NB4 (cell line): ENCODE results near the gene COL21A1.

Experiments
- DNase-seq: peaks from one replicate; pipeline ENCODE4 v3.0.0; 2010; ENCODE audit warnings: low read depth
- H3K4me3 ChIP-seq: one replicate; pipeline ENCODE4 v1.5.1; 2011; ENCODE audit warnings: mild to moderate bottlenecking, low read depth, low read length, moderate library complexity
- MYC ChIP-seq: IDR thresholded peaks from 2 replicates; pipeline ENCODE4 v1.6.1; 2011; ENCODE audit warnings: low read depth, low read length
- POLR2A ChIP-seq: IDR thresholded peaks from 2 replicates; pipeline ENCODE4 v1.6.1; 2011; ENCODE audit warnings: mild to moderate bottlenecking; ENCODE audit not compliant: insufficient read length; ENCODE audit errors: extremely low read depth
- TF ChIP-seq, protein P1 (sequence below): IDR thresholded peaks from one replicate; pipeline ENCODE4 v1.5.1; 2012; ENCODE audit warnings: low read depth, low read length
- TF ChIP-seq, protein P2 (sequence below): IDR thresholded peaks from 2 replicates; pipeline ENCODE4 v1.6.1; 2011; ENCODE audit warnings: low read depth, low read length

COL21A1 gene

DNA sequence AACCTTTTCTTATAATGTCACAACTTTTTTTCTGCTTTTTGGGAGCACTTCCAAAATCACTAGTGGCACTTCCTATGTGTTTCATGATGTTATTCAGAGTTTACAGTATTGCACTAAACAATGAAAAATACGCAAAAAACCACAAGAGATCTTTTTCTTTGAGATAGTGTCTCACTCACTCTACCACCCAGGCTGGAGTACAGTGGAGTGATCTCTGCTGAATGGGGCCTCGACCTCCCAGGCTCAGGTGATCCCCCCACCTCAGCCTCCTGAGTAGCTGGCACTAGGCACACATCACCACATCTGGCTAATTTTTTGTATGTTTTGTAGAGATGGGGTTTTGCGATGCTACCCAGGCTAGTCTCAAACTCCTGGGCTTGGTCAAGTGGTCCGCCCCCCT is 158.7 kb downstream of the COL21A1 start:
- DNase-seq = no peak
- TF ChIP-seq POLR2A = no peak
- TF ChIP-seq, protein P1, sequence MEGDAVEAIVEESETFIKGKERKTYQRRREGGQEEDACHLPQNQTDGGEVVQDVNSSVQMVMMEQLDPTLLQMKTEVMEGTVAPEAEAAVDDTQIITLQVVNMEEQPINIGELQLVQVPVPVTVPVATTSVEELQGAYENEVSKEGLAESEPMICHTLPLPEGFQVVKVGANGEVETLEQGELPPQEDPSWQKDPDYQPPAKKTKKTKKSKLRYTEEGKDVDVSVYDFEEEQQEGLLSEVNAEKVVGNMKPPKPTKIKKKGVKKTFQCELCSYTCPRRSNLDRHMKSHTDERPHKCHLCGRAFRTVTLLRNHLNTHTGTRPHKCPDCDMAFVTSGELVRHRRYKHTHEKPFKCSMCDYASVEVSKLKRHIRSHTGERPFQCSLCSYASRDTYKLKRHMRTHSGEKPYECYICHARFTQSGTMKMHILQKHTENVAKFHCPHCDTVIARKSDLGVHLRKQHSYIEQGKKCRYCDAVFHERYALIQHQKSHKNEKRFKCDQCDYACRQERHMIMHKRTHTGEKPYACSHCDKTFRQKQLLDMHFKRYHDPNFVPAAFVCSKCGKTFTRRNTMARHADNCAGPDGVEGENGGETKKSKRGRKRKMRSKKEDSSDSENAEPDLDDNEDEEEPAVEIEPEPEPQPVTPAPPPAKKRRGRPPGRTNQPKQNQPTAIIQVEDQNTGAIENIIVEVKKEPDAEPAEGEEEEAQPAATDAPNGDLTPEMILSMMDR = no peak
- TF ChIP-seq, protein P2, sequence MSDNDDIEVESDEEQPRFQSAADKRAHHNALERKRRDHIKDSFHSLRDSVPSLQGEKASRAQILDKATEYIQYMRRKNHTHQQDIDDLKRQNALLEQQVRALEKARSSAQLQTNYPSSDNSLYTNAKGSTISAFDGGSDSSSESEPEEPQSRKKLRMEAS = no peak
- no peak for TF ChIP-seq MYC
- H3K4me3 ChIP-seq = no peak overlapping the region

DNA sequence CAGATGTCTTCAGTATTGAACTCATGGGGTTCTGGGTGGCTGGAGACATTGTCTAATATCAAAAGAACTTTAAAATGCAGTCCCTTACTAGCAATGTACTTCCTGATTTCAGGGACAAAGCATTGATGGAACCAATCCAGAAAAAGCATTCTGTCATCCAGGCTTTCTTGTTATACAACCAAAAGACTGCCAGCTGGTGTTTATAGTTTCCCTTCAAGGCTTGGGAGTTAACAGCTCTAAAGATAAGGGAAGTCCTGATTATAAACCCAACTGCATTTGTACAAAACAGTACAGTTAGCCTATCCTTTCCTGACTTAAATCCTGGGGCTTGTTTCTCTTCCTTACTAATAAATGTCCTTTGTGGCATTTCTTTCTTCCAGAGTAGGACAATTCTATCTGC is 160.0 kb downstream of the COL21A1 start:
- TF ChIP-seq POLR2A (no peak), MYC (no peak)
- TF ChIP-seq, protein P2 = no peak
- TF ChIP-seq, protein P1 = no peak
- no peak for DNase-seq
- H3K4me3 ChIP-seq = no peak overlapping the region

DNA sequence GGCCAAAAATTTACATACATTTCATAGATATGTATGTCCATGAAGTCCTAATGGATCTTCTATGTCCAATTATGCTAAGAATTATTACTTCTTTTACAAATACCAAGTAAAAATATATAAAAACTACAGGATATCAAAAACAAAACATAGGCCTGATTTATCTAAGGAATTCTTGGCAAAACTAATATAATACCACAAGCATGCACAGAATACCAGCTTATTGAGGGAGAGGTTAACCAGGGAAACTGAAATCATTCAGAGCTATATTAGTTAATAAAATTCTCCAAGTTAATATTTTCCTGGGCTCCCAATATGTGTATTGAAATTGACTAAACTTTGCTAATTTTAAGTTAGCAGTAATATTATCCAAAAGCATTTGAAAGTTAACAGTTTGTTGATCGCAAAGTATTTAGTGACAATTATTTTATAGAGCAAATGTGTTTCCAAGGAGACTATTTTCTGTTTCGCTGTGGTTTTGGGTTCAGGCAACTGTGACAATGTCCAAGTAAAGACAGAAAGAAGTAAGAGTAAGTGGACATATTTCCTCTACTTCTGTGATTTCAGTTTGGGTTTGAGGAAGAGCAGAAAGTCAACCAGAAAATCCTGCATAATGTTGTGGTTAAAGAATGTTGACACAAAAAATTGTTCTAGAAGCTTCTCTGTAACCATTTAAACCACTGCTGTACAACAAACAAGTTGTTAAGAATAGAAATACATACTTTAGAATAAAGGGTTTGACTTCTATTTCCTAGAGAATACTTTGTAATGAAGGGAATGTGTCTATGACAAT is 167.4 kb downstream of the COL21A1 start:
- TF ChIP-seq POLR2A (no peak), MYC (no peak)
- TF ChIP-seq, protein P2 = no peak
- DNase-seq = no peak
- no peak overlapping the region for H3K4me3 ChIP-seq

DNA sequence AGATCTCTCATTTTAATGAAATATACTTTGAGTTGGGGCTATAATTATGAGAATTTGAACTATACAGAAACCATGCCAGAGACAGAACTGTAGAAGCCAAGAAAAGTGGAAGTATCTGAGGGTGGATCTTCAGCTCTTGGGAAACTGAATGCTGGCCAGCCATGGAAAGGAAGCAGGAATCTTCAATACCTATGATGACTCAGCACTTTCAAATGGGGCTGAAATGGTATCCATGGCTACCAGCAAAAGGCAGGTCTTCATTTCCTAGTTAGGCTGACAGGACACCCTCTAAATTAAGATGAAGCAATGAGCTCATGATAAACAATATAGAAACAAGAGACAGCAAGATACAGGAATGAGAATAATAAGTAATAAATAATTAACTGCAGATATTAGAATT is 171.3 kb downstream of the COL21A1 start:
- H3K4me3 ChIP-seq = no peak overlapping the region
- DNase-seq = no peak
- TF ChIP-seq, protein P1 = no peak
- TF ChIP-seq POLR2A (no peak), MYC (no peak)
- TF ChIP-seq, protein P2 = no peak

DNA sequence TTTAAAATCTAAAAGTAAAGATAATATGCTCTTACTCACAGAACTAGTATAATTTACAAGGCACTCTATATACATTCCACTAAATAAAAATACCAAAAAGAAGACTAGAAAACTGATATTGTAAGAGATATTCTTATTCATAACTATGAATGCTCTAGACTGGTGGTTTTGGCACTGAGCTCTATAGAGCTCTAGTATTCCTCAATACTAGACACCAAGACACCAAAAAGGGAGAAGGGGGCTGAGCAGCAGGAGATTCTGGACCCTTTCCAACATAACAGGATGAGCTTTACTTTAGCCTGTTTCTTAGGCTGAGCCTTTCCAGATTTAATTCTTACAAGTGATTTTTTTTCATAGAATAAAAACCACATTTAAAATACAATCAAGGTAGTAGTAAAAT is 173.6 kb downstream of the COL21A1 start:
- no peak for TF ChIP-seq MYC
- TF ChIP-seq, protein P1 = no peak
- TF ChIP-seq, protein P2 = no peak
- no peak for TF ChIP-seq POLR2A
- DNase-seq = no peak
- no peak overlapping the region for H3K4me3 ChIP-seq

DNA sequence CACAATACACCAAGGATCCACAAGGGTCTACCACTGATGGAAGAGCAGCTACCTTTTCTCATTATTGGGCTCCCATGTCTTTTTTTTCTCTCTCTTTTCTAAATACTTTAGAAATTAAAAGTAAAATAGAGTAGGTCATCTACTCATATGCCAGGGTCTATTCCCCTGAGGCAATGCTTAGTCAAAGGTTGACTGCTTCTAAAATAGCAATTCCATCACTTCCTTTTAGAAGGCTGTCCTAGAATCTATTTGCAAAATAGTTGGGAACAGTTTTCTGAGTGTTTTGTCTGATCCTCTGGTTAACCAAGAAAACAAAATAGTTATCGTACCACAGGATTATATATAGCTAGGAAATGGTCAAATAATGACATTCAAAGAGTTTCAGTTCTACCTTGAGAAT is 174.1 kb downstream of the COL21A1 start:
- DNase-seq = no peak
- TF ChIP-seq MYC = no peak
- no peak for TF ChIP-seq POLR2A
- TF ChIP-seq, protein P2 = no peak
- TF ChIP-seq, protein P1 = no peak
- no peak overlapping the region for H3K4me3 ChIP-seq
